Fibroblast of skin of scalp (primary cell): Measurements from ENCODE around the gene SETD6. TPM values are rescaled to one million over a fixed set of nuclear protein-coding genes. Genes with fewer than 3 reads are reported as not detected.
A peak's percentile ranks its signal among the peaks of the same experiment; 100 is the strongest.
"Not testable (repeated sequence)": the region's sequence is repeated elsewhere in the genome, so short reads cannot be mapped to it uniquely, and the experiment has no call there.

Source experiments
- DNase-seq: peaks from one replicate; pipeline ENCODE4 v3.0.0-alpha.2; 2013
- polyA plus RNA-seq, 2 experiments: library from polyadenylated mRNA; unstranded; fragments of 120-200 nt; gene quantifications; one replicate each; pipeline ENCODE4 v1.2.1, GENCODE V29; 2013; ENCODE audit not compliant: insufficient read length in 2 of 2

The SETD6 gene, protein sequence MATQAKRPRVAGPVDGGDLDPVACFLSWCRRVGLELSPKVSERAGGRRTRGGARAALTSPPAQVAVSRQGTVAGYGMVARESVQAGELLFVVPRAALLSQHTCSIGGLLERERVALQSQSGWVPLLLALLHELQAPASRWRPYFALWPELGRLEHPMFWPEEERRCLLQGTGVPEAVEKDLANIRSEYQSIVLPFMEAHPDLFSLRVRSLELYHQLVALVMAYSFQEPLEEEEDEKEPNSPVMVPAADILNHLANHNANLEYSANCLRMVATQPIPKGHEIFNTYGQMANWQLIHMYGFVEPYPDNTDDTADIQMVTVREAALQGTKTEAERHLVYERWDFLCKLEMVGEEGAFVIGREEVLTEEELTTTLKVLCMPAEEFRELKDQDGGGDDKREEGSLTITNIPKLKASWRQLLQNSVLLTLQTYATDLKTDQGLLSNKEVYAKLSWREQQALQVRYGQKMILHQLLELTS
- polyA plus RNA-seq (2013, experiment 1 of 2; ENCODE audit: insufficient read length): 9.1 TPM
- polyA plus RNA-seq (2013, experiment 2 of 2; ENCODE audit: insufficient read length): 9.4 TPM

- DNase-seq: peak; percentile 83
These were observed at the start of gene SETD6 for GRCh38 chr16:58515125-58515870. SETD6 (plus strand) TSS chr16:58515517; CDS start chr16:58515538, 21 bp downstream.

DNA sequence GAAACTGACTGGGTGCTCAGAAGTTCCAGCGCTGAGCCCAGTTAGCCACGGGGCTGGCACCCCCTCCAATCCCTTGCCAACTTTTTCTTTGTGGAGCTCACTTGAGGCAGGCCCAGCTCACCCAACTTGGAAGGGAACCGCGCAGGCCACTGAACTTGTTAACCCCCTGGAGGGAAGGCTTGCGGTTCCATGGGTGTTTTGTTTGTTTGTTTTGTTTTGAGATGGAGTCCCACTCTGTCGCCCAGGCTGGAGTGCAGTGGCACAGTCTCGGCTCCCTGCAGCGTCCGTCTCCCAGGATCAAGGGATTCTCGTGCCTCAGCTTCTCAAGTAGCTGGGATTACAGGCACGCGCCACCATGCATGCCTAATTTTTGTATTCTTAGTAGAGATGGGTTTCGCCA lies 49.5 kb upstream of the SETD6 start:
- no peak for DNase-seq

- DNase-seq: no peak
These were observed 48.9 kb upstream of the SETD6 start for GRCh38 chr16:58466396-58466795.

- DNase-seq: no peak
These were observed 47.4 kb upstream of the SETD6 start for GRCh38 chr16:58467905-58468304.

GRCh38 chr16:58471209-58471975 lies 43.9 kb upstream of the SETD6 start:
- DNase-seq: no peak

DNA sequence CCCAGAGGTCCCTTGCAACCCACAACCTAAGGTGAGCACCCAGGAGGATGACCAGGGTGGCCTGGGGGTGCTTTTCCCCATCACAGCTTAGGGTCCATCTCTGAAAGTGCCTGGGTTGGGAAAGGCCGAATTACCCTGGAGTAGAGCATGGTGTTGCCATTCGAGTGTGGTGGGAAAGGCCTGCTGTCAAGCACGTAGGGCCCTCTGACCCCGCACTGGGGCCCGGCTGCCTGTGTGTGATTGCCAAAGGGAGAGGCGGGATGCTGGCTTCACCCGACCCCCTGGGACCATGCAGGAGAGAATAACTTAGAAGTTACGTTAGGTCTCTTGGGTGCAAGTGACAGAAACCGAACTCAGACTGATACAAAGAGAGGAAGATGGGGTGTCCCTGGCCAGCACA lies 43.1 kb upstream of the SETD6 start:
- DNase-seq: no peak

GRCh38 chr16:58472827-58473226 lies 42.5 kb upstream of the SETD6 start:
- no peak for DNase-seq

DNA sequence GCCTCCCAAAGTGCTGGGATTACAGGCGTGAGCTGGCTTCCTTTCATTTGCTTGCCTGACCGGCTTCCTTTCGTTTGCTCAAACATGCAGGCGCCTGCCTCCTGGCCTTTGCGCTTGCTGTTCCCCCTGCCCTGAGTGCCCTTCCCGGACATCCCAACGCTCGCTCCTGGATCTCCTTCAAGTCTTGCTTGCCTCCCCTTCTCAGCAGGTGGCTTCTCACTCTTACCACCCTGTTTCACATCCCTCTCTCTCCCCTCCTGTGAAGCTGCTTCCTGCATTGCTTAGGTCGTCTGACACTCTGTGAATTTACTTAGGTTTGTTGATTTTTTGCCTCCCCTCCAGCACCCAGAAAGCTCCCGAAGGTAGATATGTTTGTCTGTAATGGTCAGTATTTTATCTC lies 41.0 kb upstream of the SETD6 start:
- no peak for DNase-seq

GRCh38 chr16:58475091-58475619 lies 40.2 kb upstream of the SETD6 start:
- no peak for DNase-seq

GRCh38 chr16:58476791-58477190 lies 38.5 kb upstream of the SETD6 start:
- no peak for DNase-seq

DNA sequence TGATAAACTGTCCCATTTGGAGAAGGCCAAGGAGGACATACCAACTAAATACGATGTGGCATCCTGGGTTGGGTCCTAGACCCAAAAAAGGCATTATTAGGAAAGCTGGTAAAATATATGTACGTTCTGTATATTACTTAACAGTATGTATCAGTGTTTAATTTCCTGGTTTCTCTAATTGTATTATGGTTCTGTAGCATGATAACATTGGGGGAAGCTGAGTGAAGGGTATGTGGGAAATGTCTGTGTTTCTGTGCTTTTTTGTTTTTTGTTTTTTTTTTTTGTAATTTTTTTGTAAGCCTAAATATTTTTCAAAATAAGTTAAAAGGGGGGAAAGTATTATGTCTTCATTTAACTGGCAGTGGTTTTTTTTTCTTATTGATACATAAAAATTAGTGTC lies 36.9 kb upstream of the SETD6 start:
- no peak for DNase-seq

- DNase-seq: no peak
These were observed 34.0 kb upstream of the SETD6 start for GRCh38 chr16:58481226-58481869.

GRCh38 chr16:58481931-58482330 lies 33.4 kb upstream of the SETD6 start:
- DNase-seq: no peak

DNA sequence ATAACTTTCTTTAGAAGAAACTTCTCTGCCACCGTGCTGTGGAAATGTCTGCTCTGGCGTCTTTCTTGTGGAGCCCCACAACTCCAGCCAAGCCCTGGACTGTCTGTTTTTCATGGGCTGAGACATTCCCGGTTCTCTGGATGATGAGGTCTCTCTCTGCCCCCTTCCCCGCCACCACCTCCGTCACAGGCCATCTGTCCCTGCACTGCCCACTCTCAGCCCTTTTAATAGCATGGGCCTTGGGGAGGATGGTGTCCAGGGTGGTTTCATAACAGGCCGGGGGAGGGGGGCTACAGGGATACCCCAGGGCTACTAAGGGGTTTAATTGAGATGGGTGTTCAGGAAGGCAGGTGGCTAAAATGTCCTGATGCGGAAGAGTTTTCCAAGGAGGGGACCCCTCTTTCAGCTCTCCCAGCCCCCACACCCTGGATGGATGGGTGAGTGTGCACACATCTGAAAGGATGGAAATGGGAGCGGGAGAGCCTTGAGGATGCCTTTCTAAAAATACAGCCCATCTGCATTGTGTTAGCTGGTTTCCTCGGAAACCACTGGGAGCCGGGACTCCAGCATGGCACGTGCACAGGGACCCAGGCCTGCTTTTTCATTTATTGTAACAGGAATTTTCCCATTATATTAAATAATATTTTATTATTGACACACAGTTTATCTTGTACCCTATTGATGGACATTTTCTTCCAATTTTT lies 30.0 kb upstream of the SETD6 start:
- DNase-seq: no peak

- DNase-seq: peak; percentile 76
These were observed 27.6 kb upstream of the SETD6 start for GRCh38 chr16:58487566-58488351.

- DNase-seq: no peak
These were observed 26.8 kb upstream of the SETD6 start for GRCh38 chr16:58488531-58488930.

- no peak for DNase-seq
These were observed 25.3 kb upstream of the SETD6 start for GRCh38 chr16:58490065-58490464.

DNA sequence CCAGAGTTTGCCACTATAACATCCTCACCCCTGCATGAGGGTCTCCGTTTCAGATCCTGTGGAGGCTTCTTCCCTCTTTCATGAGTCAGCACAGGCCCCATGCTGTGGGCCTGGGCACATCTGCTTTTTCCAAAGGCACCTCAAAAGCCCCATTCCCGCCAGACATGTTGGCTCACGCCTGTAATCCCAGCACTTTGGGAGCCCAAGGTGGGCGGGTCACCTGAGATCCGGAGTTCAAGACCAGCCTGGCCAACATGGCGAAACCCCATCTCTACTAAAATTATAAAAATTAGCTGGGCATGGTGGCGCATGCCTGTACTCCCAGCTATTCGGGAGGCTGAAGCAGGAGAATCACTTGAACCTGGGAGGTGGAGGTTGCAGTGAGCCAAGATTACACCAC lies 24.8 kb upstream of the SETD6 start:
- not testable (repeated sequence) for DNase-seq

GRCh38 chr16:58492066-58492465 lies 23.3 kb upstream of the SETD6 start:
- DNase-seq: no peak

- DNase-seq: no peak
These were observed 22.6 kb upstream of the SETD6 start for GRCh38 chr16:58492735-58493134.
